Embryonic facial prominence (tissue), 1 donor: ENCODE measurements around the gene IMPA2.
A peak's percentile ranks its signal among the peaks of the same experiment; 100 is the strongest.
"Not testable (repeated sequence)": the region's sequence is repeated elsewhere in the genome, so short reads cannot be mapped to it uniquely, and the experiment has no call there.

Source experiments
- DNase-seq: peaks from one replicate; pipeline ENCODE4 v3.0.0-alpha.2; 2016; ENCODE audit errors: extremely low spot score

Gene IMPA2

GRCh38 chr18:11981192-11981542 is at the start of gene IMPA2:
IMPA2 (plus strand) TSS chr18:11981507; CDS start chr18:11981670, 163 bp downstream.
- no peak for DNase-seq

GRCh38 chr18:11932393-11932792 is 48.9 kb upstream of the IMPA2 start:
- DNase-seq: no peak

- DNase-seq: peak; percentile 50
These were observed 43.3 kb upstream of the IMPA2 start for GRCh38 chr18:11937874-11938478.

- no peak for DNase-seq
These were observed 40.4 kb upstream of the IMPA2 start for GRCh38 chr18:11940956-11941355.

GRCh38 chr18:11943551-11943950 is 37.8 kb upstream of the IMPA2 start:
- no peak for DNase-seq

- DNase-seq: no peak
These were observed 37.1 kb upstream of the IMPA2 start for GRCh38 chr18:11944252-11944651.

- DNase-seq: no peak
These were observed 36.5 kb upstream of the IMPA2 start for GRCh38 chr18:11944786-11945185.

- DNase-seq: not testable (repeated sequence)
These were observed 35.3 kb upstream of the IMPA2 start for GRCh38 chr18:11945834-11946659.

- no peak for DNase-seq
These were observed 34.6 kb upstream of the IMPA2 start for GRCh38 chr18:11946756-11947155.

GRCh38 chr18:11947214-11948191 is 33.8 kb upstream of the IMPA2 start:
- peak; percentile 69 for DNase-seq

GRCh38 chr18:11948852-11949523 is 32.3 kb upstream of the IMPA2 start:
- no peak for DNase-seq

- no peak for DNase-seq
These were observed 30.5 kb upstream of the IMPA2 start for GRCh38 chr18:11950824-11951223.

GRCh38 chr18:11951390-11951851 is 29.9 kb upstream of the IMPA2 start:
- DNase-seq: no peak

- no peak for DNase-seq
These were observed 28.2 kb upstream of the IMPA2 start for GRCh38 chr18:11953113-11953512.

- DNase-seq: no peak
These were observed 25.9 kb upstream of the IMPA2 start for GRCh38 chr18:11955239-11956029.

- no peak for DNase-seq
These were observed 24.7 kb upstream of the IMPA2 start for GRCh38 chr18:11956371-11957308.

GRCh38 chr18:11957636-11958035 is 23.7 kb upstream of the IMPA2 start:
- no peak for DNase-seq

GRCh38 chr18:11959651-11960050 is 21.7 kb upstream of the IMPA2 start:
- not testable (repeated sequence) for DNase-seq

- no peak for DNase-seq
These were observed 20.4 kb upstream of the IMPA2 start for GRCh38 chr18:11960743-11961380.
